ENCODE measurements around the gene PTPN7.
"Not testable (repeated sequence)": the region's sequence is repeated elsewhere in the genome, so short reads cannot be mapped to it uniquely, and the experiment has no call there.

Gene PTPN7

GRCh38 chr1:202160377-202160940 lies at the start of gene PTPN7:
PTPN7 (minus strand) TSS chr1:202160602; CDS start chr1:202159402, 1,200 bp downstream.
- peak; percentile 80 to 91 (median 87) for DNase-seq (ENCODE audit: low read depth in 2 of 3, low spot score in 1 of 3)

DNA sequence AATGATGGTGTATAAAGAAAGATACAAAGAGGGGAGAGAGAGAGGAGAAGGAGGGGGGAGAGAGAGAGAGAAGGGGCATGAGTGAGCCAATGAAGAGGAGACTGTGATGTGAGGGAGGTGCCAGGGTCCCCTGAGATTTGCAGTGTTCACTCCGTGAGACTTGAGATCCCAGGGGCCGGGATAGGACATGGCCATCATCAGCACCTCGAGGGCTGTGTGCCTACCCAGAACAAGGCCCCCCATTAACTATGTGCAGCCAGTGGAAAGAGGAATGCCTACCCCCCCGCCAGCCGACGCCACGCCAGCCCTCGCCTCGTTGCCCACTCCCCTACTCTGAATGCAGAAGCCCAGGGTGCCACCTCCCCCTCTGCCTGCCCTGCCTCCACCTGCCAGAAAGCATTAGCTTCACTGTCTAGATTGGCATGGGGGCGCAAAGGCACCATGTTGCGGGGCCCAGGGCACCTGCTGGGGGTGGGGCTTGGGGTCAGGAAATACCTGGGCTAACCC lies 48.0 kb upstream of the PTPN7 start:
- DNase-seq (ENCODE audit: low read depth in 2 of 3, low spot score in 1 of 3): no peak

DNA sequence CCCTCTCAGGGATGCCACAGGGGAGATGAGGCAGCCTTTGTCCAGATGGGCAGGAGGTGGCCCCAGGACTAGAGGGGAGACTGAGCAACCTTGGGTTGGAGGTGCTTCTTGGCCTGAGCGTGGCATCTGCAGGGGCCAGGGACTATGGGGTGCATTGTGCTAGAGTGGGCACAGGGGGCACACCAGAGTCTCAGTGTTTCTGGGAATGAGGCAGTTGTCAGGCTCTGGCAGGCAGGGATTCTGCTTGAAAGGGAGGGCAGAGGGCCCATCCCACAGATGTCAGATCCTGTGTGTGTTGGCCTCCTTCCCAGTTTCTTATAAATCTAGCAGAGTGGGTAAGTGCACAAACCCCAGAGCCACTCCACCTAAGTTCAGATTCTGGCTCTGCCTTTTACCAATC lies 46.9 kb upstream of the PTPN7 start:
- no peak for DNase-seq (ENCODE audit: low read depth in 2 of 3, low spot score in 1 of 3)

GRCh38 chr1:202205523-202206190 lies 45.3 kb upstream of the PTPN7 start:
- DNase-seq (ENCODE audit: low read depth in 2 of 3, low spot score in 1 of 3): no peak

DNA sequence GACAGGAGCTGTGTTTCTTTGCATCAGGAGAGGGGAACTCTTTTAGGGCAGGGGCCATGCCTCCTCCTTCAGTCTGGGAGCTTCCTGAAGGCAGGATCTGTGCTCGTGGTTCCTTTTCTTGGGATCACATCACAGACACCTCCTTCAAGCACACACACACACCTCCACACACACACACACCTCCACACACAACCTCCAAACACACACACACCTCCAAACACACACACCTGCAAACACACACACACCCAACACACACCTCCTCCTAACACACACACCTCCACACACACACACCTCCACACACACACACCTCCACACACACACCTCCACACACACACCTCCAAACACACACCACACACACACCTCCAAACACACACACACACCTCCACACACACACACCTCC lies 43.7 kb upstream of the PTPN7 start:
- DNase-seq (ENCODE audit: low read depth in 2 of 3, low spot score in 1 of 3): no peak

DNA sequence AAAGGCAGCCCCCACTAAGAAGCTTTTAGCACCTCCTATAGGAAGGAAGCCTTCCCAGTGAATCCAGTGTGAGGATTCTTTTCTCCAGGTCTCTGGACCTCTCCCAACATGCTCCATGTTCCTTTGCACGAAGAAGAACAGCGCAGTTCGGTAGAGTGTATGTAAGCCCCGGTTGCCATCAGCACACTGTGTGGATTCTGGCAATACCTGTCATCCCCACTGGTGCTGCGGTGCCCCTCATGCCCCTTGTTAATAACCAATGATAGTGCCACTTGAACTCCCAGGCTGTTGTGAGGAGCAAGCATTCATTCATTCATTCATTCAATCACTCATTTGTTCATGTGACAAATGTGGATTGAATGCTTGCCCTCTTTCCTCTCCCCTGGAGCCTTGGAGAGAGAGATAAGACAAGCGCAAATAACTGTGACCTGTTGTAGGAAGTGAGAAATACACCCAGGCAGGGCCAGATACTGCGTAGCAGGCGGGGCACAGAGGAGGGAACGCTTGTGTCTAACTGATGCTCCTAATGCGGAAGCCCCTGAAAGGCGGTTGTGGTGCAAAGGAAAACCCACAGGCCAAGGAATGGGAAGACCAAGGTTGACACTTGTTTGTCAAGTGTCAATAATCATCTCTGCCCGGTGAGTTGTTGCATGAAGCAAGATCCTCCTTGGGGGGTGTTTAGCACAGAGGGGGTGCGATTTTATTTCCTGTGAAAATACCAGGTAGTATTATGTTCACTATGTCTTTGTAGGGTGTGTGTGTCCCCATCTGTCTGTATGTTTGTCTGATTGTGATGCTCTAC lies 43.0 kb upstream of the PTPN7 start:
- DNase-seq (ENCODE audit: low read depth in 2 of 3, low spot score in 1 of 3): no peak

DNA sequence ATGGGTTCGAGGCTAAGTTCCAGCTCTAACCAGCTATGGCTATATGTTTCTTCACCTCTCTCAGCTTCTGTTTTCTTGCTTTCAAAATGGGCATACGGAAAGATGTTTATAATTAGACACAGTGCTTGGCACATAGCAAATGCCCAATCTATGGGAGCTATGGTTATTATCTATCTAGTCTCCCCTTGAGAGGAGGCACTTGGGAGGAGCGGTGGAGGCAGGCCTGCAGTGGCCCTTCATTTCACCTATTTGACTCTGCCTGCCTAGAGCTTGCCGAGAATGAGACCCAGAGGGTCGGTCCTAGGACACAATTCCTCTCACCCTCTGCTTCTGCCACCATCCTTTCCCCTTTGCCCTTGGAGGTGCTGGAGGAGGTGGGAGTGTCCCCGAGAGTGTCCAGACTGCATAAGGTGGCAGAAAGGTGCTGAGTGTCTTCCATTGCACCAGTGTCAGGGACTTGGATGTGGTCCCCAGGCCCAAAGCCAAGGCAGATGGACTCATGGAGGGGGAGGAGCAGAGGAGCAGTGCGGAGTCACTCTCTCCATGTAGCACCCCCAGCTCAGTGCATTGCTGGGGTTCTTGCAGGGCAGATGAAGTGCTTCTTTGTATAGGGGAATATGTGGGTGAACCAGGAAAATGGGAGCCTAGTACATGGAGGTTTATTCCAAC lies 42.2 kb upstream of the PTPN7 start:
- no peak for DNase-seq (ENCODE audit: low read depth in 2 of 3, low spot score in 1 of 3)

- DNase-seq (ENCODE audit: low read depth in 2 of 3, low spot score in 1 of 3): no peak
Measured at GRCh38 chr1:202201971-202202370, 41.6 kb upstream of the PTPN7 start.

- DNase-seq (ENCODE audit: low read depth in 2 of 3, low spot score in 1 of 3): no peak
Measured at GRCh38 chr1:202201266-202201665, 40.9 kb upstream of the PTPN7 start.

DNA sequence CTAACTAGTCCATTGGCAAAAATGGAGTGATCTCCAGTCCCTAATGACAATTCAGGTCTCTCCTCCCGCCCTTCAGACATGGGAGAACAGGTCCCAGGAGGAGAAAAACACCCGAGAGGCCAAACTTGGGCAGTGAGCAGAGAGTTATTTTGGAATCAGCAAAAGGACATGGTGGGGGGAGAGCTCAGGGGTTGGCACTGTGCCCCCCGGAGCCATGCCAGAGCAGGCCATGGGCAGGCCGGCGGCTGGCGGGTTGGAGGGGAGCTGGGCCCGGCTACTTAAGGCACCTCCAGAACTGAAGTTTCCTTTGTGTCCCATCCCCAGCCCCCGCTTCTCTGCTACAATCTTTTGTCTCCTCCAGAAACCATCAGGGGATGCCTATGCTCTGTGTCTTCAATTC lies 40.3 kb upstream of the PTPN7 start:
- no peak for DNase-seq (ENCODE audit: low read depth in 2 of 3, low spot score in 1 of 3)

DNA sequence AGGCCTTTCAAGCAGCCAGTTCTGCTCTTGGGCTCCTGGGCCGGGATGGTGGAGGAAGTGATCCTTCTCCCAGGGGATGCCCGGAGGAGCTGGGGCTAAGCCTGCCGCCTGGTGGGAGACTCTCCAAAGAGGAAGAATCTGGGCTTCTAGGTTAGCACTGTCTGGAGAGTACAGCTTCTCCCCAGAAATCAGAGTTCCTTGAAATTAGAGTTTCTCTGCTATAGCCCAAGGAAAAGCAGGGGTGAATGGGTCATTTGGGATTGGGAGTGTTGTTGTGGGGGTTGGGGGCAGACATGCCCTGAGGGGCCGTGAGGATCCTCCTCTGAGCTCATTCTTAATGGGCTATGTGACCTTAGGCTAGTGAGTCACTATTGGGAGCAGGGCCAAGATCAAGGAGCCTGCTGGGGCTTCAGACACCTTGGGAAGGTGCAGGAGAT lies 39.7 kb upstream of the PTPN7 start:
- DNase-seq (ENCODE audit: low read depth in 2 of 3, low spot score in 1 of 3): no peak

DNA sequence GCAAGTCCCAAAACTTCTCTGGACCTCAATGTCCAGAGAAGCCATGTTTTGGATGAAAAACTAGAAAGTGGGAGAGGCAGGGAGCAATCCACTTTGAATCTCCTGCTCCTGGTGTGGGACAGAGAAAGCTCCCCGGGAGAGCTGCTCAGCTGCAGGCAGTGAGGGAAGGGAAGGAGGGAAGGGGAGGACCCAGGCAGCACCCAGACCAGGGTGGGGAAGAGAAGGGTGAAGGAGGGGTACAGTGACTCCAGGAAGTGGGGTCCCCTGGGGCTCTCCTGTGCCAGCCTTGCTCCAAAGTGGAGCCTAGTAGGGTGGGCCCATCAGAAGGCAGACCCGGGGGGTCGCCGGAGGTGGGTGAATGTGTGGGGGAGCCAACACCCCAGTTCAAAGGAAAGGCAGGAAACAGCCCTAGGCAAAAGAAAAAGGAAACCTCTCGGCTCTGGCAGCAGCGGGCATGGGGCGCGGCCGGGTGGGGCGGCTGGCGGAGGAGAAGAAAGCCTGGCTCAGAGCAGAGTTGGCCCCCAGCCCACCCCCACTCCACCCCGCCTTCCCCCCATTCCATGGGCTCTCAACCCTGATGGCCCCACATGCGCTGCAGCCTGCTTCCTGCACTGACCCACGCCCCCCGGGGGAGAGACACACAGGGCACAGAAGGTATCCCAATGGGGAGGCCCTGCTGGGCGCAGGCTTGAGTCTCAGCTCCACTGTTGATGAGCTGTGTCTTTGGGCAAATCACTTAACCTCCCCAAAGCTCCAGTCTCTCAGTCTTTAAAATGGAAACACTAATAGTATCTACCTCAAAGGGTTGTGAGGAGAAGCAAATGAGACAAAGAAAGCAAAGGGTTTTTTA lies 38.9 kb upstream of the PTPN7 start:
- no peak for DNase-seq (ENCODE audit: low read depth in 2 of 3, low spot score in 1 of 3)

DNA sequence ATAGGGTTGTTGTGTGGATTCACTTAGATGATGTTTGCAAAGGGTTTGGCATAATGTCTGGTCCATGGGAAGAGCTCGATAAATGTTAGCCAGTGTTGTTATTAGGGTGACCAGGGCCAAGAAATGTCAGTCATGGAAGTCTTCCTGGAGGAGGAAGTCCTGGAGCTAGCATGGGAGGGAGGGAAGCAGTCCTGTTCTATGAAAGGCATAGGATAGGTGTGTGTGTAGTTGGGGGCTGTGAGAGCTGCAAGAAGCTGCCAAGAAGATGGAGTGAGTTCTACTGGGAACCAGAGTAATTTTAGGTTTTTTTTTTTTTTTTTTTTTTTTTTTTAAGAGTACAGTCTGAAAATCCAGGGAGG lies 37.9 kb upstream of the PTPN7 start:
- DNase-seq (ENCODE audit: low read depth in 2 of 3, low spot score in 1 of 3): no peak

GRCh38 chr1:202197653-202198365 lies 37.4 kb upstream of the PTPN7 start:
- no peak for DNase-seq (ENCODE audit: low read depth in 2 of 3, low spot score in 1 of 3)

- no peak for DNase-seq (ENCODE audit: low read depth in 2 of 3, low spot score in 1 of 3)
Measured at GRCh38 chr1:202194328-202194648, 33.9 kb upstream of the PTPN7 start.

DNA sequence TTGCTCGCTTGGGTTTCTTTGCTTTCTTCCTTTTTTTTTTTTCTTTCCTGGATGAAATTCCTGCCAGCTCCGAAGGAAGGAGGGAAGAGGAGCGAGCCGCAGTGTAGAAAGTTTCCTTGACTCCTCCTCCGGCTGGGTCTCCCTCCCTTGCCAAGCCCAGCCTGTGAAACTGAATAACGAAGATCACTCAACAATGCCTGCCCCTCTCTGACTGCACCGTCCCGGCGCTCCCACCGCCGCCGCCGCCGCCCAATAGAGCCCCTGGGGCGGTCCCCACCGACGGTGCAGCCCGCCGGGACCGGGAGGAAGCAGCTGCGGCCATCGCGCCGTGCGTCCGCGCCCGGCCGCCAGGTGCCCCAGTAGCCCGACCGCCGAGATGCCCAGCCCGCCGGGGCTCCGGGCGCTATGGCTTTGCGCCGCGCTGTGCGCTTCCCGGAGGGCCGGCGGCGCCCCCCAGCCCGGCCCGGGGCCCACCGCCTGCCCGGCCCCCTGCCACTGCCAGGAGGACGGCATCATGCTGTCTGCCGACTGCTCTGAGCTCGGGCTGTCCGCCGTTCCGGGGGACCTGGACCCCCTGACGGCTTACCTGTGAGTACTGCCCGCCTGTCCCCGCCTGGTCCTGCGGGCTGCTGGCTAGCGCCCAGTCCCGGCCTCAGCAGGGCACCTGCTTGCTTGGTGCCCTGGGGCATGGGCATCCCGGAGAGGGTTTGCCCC lies 33.4 kb upstream of the PTPN7 start, which contains the start of gene LGR6:
Gene LGR6 (plus strand): TSS at position 186 of the 714 bp plus-strand sequence. CDS start 191 bp downstream, at position 377.
- DNase-seq (ENCODE audit: low read depth in 2 of 3, low spot score in 1 of 3): no peak

- peak in 2 of 3 donors; percentile 37 to 45 for DNase-seq (ENCODE audit: low read depth in 2 of 3, low spot score in 1 of 3)
Measured at GRCh38 chr1:202192770-202193613, 32.6 kb upstream of the PTPN7 start.

- DNase-seq (ENCODE audit: low read depth in 2 of 3, low spot score in 1 of 3): not testable (repeated sequence)
Measured at GRCh38 chr1:202191391-202191790, 31.0 kb upstream of the PTPN7 start.

Data from stimulated activated CD4-positive, alpha-beta T cell treated with anti-CD3 and anti-CD28 coated beads, Interleukin-12 subunit alpha, Interleukin-12 subunit beta, amount 100 ng/mL, for 48 hours (primary cell).